Measurements from ENCODE around the gene UBTD2. TPM values are rescaled to one million over a fixed set of nuclear protein-coding genes. Genes with fewer than 3 reads are reported as not detected.

UBTD2 gene
- polyA plus RNA-seq, 1 experiment, result 9.4 TPM

DNA sequence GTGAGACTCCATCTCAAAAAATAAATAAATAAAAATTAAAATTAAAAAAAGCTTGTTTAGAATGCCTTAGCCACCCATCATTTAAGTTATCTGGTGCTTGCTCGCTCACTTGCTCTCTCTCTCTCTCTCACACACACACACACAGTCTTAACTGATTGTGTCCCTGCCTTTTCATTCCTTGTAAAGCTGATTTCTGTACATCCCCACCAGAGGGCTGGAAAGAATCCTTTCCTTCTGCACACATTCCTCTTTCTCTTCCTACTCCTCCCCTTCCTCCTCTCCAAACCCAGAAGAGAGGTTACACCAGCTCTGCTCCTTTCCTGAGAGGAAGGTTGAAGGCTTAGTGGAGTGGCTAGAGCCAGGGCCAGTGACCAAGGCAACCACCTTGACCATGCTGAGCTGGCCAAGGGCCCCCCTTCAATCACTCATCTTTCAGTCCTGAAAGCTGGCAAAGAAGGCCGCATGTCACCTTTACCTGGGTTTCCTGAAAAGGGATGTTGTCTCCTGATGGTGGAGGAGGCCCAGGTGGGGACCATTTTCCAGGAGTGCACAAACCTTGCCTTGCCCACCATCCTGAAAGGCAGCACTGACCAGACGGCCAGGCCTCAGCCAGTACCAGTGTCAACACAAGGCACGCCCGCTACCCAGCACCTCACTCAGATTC, 121.1 kb downstream of the UBTD2 start:
- no peak overlapping the region for H3K4me3 ChIP-seq (ENCODE audit: low read depth, low read length)
- no peak for DNase-seq (ENCODE audit: low read depth)
- ChIA-PET CTCF (interaction anchor here (0.5 to 2.2 kb wide), 7 partner anchors 10 to 111 kb away, joined by 3 to 8 read pairs (median 3); partner anchors contain the start of gene STK10), POLR2A (interaction anchor here (0.7 kb wide), 1 partner anchor 12 kb away, joined by 5 read pairs; no protein-coding TSS in a partner anchor)
- TF ChIP-seq, protein P1, sequence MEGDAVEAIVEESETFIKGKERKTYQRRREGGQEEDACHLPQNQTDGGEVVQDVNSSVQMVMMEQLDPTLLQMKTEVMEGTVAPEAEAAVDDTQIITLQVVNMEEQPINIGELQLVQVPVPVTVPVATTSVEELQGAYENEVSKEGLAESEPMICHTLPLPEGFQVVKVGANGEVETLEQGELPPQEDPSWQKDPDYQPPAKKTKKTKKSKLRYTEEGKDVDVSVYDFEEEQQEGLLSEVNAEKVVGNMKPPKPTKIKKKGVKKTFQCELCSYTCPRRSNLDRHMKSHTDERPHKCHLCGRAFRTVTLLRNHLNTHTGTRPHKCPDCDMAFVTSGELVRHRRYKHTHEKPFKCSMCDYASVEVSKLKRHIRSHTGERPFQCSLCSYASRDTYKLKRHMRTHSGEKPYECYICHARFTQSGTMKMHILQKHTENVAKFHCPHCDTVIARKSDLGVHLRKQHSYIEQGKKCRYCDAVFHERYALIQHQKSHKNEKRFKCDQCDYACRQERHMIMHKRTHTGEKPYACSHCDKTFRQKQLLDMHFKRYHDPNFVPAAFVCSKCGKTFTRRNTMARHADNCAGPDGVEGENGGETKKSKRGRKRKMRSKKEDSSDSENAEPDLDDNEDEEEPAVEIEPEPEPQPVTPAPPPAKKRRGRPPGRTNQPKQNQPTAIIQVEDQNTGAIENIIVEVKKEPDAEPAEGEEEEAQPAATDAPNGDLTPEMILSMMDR (IDR thresholded peaks at IDR 0.05; ENCODE audit: insufficient read depth, low read depth, low read length), result peak; percentile 36
- no peaks in the 10 kb centered on the region for H3K27me3 ChIP-seq (ENCODE audit: control insufficient read depth, insufficient read depth, low read length)
- no peaks in the 10 kb centered on the region for H3K36me3 ChIP-seq (ENCODE audit: control insufficient read depth, insufficient read depth, low read length)

DNA sequence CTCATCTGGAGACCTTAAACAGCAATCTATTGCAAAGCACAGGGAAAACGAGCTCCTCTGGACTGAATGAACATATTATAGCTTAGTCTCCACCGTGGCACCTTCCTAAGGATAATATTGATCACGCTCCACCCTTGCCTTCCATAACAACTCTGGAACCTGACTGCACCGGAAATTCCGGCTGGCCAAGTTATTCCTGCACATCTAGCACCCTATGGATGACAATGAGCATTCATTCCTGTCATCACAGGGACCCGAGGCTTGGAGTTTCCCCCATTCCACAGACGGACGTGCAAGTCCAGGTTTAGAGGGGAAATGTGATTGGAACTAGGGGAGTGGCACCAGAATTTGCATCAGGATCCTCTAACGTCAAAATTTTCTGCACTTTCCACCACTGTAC, 123.1 kb downstream of the UBTD2 start:
- H3K4me3 ChIP-seq (ENCODE audit: low read depth, low read length), result no peak overlapping the region
- TF ChIP-seq, protein P1 (IDR thresholded peaks at IDR 0.05; ENCODE audit: insufficient read depth, low read depth, low read length), result no peak
- POLR2A ChIA-PET, result no interaction called here
- H3K36me3 ChIP-seq (ENCODE audit: control insufficient read depth, insufficient read depth, low read length), result peaks cover 4% of the 10 kb centered on the region
- no peak for DNase-seq (ENCODE audit: low read depth)
- CTCF ChIA-PET, result no interaction called here
- no peaks in the 10 kb centered on the region for H3K27me3 ChIP-seq (ENCODE audit: control insufficient read depth, insufficient read depth, low read length)

Small RNA genes within 50 kb of the gene (small RNA-seq; reads per million reads assigned to genes)
- not detected for gene RF00191 (ENCODE audit: insufficient read length, low read depth, low replicate concordance)

Other genes starting within 250 kb of the UBTD2 start
- 12.1 and 14.3 TPM in 2 replicates for gene STK10, start 95.5 kb downstream of the UBTD2 start, polyA plus RNA-seq (2011; rRNA removed)
- gene EFCAB9, start 89.6 kb downstream of the UBTD2 start, polyA plus RNA-seq (2011; rRNA removed), result not detected in 2 replicates
- gene SH3PXD2B, start 170.8 kb upstream of the UBTD2 start, polyA plus RNA-seq (2011; rRNA removed), result 11.6 and 15.5 TPM in 2 replicates